IMR-90 (cell line): ENCODE data around the gene ADGRG6. TPM values are rescaled to one million over a fixed set of nuclear protein-coding genes. Genes with fewer than 3 reads are reported as not detected.
A peak's percentile ranks its signal among the peaks of the same experiment; 100 is the strongest.

Source experiments
- ATAC-seq: fragments of 200-7000 bp; cut with Tn5 transposase; 2 replicates; pipeline ENCODE4 v1.9.1; 2020; ENCODE audit warnings: low read depth, mild to moderate bottlenecking, moderate library complexity
- BruUV-seq: library from RNA; stranded (reverse); fragments of 400-500 nt; replicated peaks from 2 replicates; lab custom pipeline; 2021; lab: Mats Ljungman, UMichigan
- CTCF ChIA-PET: fragments of 300-600 bp; formaldehyde crosslinking; extraction: SDS; loops from one replicate; lab custom pipeline; 2021; ENCODE audit warnings: antibody characterized with exemption; lab: Yijun Ruan, JAX
- POLR2A ChIA-PET: fragments of 300-600 bp; sonication (Branson Sonifier 250); formaldehyde crosslinking; loops from one replicate; lab custom pipeline; 2022; ENCODE audit warnings: antibody characterized with exemption; ENCODE audit not compliant: unreplicated experiment; lab: Charles Lee
- DNase-seq: peaks from one replicate; pipeline ENCODE4 v3.0.0; 2013
- H2AFZ ChIP-seq: replicated peaks from 2 replicates; pipeline ENCODE3; 2013; ENCODE audit warnings: low read length, mild to moderate bottlenecking; ENCODE audit not compliant: poor library complexity
- H2AK5ac ChIP-seq: 2 replicates; pipeline ENCODE4 v1.6.1; 2013; ENCODE audit warnings: low read depth, low read length, inconsistent platforms
- H2AK9ac ChIP-seq: replicated peaks from 2 replicates; pipeline ENCODE3; 2013; ENCODE audit warnings: mild to moderate bottlenecking, low read depth, low read length, moderate library complexity; ENCODE audit not compliant: poor library complexity
- H2BK120ac ChIP-seq: 2 replicates; pipeline ENCODE4 v1.6.1; 2013; ENCODE audit warnings: low read depth, low read length, inconsistent platforms
- H2BK15ac ChIP-seq: 3 replicates; pipeline ENCODE4 v1.6.1; 2013; ENCODE audit warnings: low read depth, low read length, inconsistent platforms
- H2BK20ac ChIP-seq: 2 replicates; pipeline ENCODE4 v1.6.1; 2013; ENCODE audit warnings: low read depth, mild to moderate bottlenecking, inconsistent platforms, low read length, moderate library complexity
- H2BK5ac ChIP-seq: 2 replicates; pipeline ENCODE4 v1.6.1; 2013; ENCODE audit warnings: mild to moderate bottlenecking, low read depth, low read length, inconsistent platforms; ENCODE audit not compliant: poor library complexity, severe bottlenecking
- H3K14ac ChIP-seq: replicated peaks from 2 replicates; pipeline ENCODE4 v1.6.1; 2013; ENCODE audit warnings: low read depth, low read length, inconsistent platforms
- H3K18ac ChIP-seq: 2 replicates; pipeline ENCODE4 v1.6.1; 2013; ENCODE audit warnings: low read depth, low read length, control low read depth
- H3K23ac ChIP-seq: 2 replicates; pipeline ENCODE4 v1.6.1; 2013; ENCODE audit warnings: low read depth, low read length, inconsistent platforms
- H3K27ac ChIP-seq: 2 replicates; pipeline ENCODE4 v1.5.1; 2013; ENCODE audit warnings: mild to moderate bottlenecking, control low read depth, low read length; ENCODE audit not compliant: insufficient read depth
- H3K27me3 ChIP-seq: 2 replicates; pipeline ENCODE4 v1.6.1; 2013; ENCODE audit warnings: low read length; ENCODE audit not compliant: control insufficient read depth, insufficient read depth
- H3K36me3 ChIP-seq: 2 replicates; pipeline ENCODE4 v1.6.1; 2013; ENCODE audit warnings: low read length, mixed read lengths; ENCODE audit not compliant: control insufficient read depth, insufficient read depth
- H3K4ac ChIP-seq: 2 replicates; pipeline ENCODE4 v1.6.1; 2013; ENCODE audit warnings: low read depth, low read length, inconsistent platforms
- H3K4me1 ChIP-seq: 2 replicates; pipeline ENCODE4 v1.6.1; 2013; ENCODE audit warnings: low read length, mixed read lengths; ENCODE audit not compliant: control insufficient read depth, insufficient read depth
- H3K4me2 ChIP-seq: 2 replicates; pipeline ENCODE4 v1.6.1; 2013; ENCODE audit warnings: low read depth, mild to moderate bottlenecking, control low read depth, low read length, moderate library complexity
- H3K4me3 ChIP-seq: 2 replicates; pipeline ENCODE4 v1.5.1; 2013; ENCODE audit warnings: low read depth, mild to moderate bottlenecking, control low read depth, low read length, moderate library complexity; ENCODE audit not compliant: insufficient read depth
- H3K56ac ChIP-seq: 2 replicates; pipeline ENCODE4 v1.6.1; 2013; ENCODE audit warnings: low read length, inconsistent platforms; ENCODE audit not compliant: insufficient read depth; ENCODE audit errors: extremely low read depth
- H3K79me1 ChIP-seq, 2 experiments: 2 replicates each; pipeline ENCODE4 v1.6.1; 2013; ENCODE audit warnings: low read length in 2 of 2, inconsistent platforms in 1 of 2, low read depth in 1 of 2
- H3K9ac ChIP-seq: 2 replicates; pipeline ENCODE4 v1.6.1; 2013; ENCODE audit warnings: low read depth, low read length, control low read depth
- H3K9me1 ChIP-seq: 2 replicates; pipeline ENCODE4 v1.6.1; 2013; ENCODE audit warnings: low read length, inconsistent platforms; ENCODE audit not compliant: insufficient read depth
- H3K9me3 ChIP-seq: 2 replicates; pipeline ENCODE4 v1.6.1; 2013; ENCODE audit warnings: low read length; ENCODE audit not compliant: control insufficient read depth, insufficient read depth
- H4K20me1 ChIP-seq: 2 replicates; pipeline ENCODE4 v1.6.1; 2013; ENCODE audit warnings: low read length, inconsistent platforms; ENCODE audit not compliant: insufficient read depth
- H4K5ac ChIP-seq: 2 replicates; pipeline ENCODE4 v1.6.1; 2013; ENCODE audit warnings: mild to moderate bottlenecking, low read depth, low read length, control low read depth
- H4K8ac ChIP-seq, 2 experiments: 2 replicates each; pipeline ENCODE4 v1.6.1; 2013; ENCODE audit warnings: low read depth in 2 of 2, low read length in 2 of 2, control low read depth in 1 of 2, inconsistent platforms in 1 of 2
- H4K91ac ChIP-seq: 2 replicates; pipeline ENCODE4 v1.6.1; 2013; ENCODE audit warnings: low read depth, low read length, inconsistent platforms; ENCODE audit not compliant: insufficient read depth
- BHLHE40 ChIP-seq: fragments of 150-350 bp; IDR thresholded peaks from 2 replicates; pipeline ENCODE4 v1.6.1; 2016; ENCODE audit warnings: mild to moderate bottlenecking, low read depth, low read length
- CHD1 ChIP-seq: IDR thresholded peaks from 2 replicates; pipeline ENCODE4 v1.6.1; 2012; ENCODE audit warnings: low read depth, low read length, improper control_type of control experiment
- MAZ ChIP-seq: IDR thresholded peaks from 2 replicates; pipeline ENCODE4 v1.6.1; 2012; ENCODE audit warnings: low read depth, mild to moderate bottlenecking, low read length, improper control_type of control experiment, moderate library complexity, borderline replicate concordance
- NFE2L2 ChIP-seq: fragments of 150-350 bp; IDR thresholded peaks from 2 replicates; pipeline ENCODE4 v1.6.1; 2016; ENCODE audit warnings: low read depth, mild to moderate bottlenecking, low read length
- RAD21 ChIP-seq: IDR thresholded peaks from 2 replicates; pipeline ENCODE4 v1.6.1; 2012; ENCODE audit warnings: low read length, improper control_type of control experiment
- RCOR1 ChIP-seq: IDR thresholded peaks from 2 replicates; pipeline ENCODE4 v1.6.1; 2012; ENCODE audit warnings: mild to moderate bottlenecking, low read length, improper control_type of control experiment; ENCODE audit not compliant: insufficient replicate concordance
- RFX5 ChIP-seq: IDR thresholded peaks from 2 replicates; pipeline ENCODE4 v1.8.0; 2012; ENCODE audit warnings: low read depth, mild to moderate bottlenecking, low read length, moderate library complexity
- SMC3 ChIP-seq: fragments of 150-350 bp; IDR thresholded peaks from 2 replicates; pipeline ENCODE4 v1.6.1; 2016; ENCODE audit warnings: low read depth, mild to moderate bottlenecking, antibody characterized with exemption, low read length, moderate library complexity
- WGBS, 2 experiments: methylation state at CpG; one replicate each; pipeline versions ENCODE4 v1.1.5 to v1.1.7; 2013; ENCODE audit warnings: missing lambda C conversion rate in 2 of 2; ENCODE audit not compliant: insufficient read length in 1 of 2; ENCODE audit errors: extremely low coverage in 2 of 2; 5-methylcytosine and 5-hydroxymethylcytosine counted together
- dilution Hi-C: fragments of 300-500 bp; cut with HindIII; formaldehyde crosslinking; loops from one replicate; pipeline ENCODE4 v1.14.3; 2018; ENCODE audit warnings: low sequenced_read_pairs; ENCODE audit not compliant: unreplicated experiment
- in situ Hi-C: fragments of 300-500 bp; cut with MboI; formaldehyde crosslinking; loops from 3 replicates; pipeline ENCODE4 v1.14.3; 2019; ENCODE audit warnings: low sequenced_read_pairs, inconsistent platforms, mixed read lengths
- intact Hi-C: fragments of 100-400 bp; cut with micrococcal nuclease; formaldehyde crosslinking; loops from 2 replicates; pipeline ENCODE4 v1.10.0; 2022
- polyA plus RNA-seq, 3 experiments: library from polyadenylated mRNA; depleted of rRNA; stranded (reverse); fragments of >200 nt; gene quantifications; 2 replicates each; pipeline ENCODE4 v1.2.3, GENCODE V29; 2012; ENCODE audit warnings: low replicate concordance in 1 of 3
- total RNA-seq: library from RNA; depleted of rRNA; stranded (reverse); fragments of >200 nt; gene quantifications from 2 replicates; pipeline ENCODE4 v1.2.3, GENCODE V29; 2012
- TF ChIP-seq, protein P1 (sequence below): conservative IDR thresholded peaks from 2 replicates; pipeline ENCODE4 v1.5.1; 2012; ENCODE audit warnings: mild to moderate bottlenecking, low read depth, low read length, improper control_type of control experiment
- TF ChIP-seq, protein P2 (sequence below): fragments of 150-350 bp; IDR thresholded peaks from 2 replicates; pipeline ENCODE4 v1.6.1; 2016; ENCODE audit warnings: low read depth, mild to moderate bottlenecking, low read length, moderate library complexity, borderline replicate concordance
- TF ChIP-seq, protein P3 (sequence below): fragments of 150-350 bp; IDR thresholded peaks from 2 replicates; pipeline ENCODE4 v1.6.1; 2017; ENCODE audit warnings: mild to moderate bottlenecking, antibody characterized with exemption, low read length, low read depth

Gene ADGRG6
- total and polyA plus RNA-seq, 2 of the 4 experiments (the other 2 are of a cell fraction), result 10.0 to 20.3 TPM

DNA sequence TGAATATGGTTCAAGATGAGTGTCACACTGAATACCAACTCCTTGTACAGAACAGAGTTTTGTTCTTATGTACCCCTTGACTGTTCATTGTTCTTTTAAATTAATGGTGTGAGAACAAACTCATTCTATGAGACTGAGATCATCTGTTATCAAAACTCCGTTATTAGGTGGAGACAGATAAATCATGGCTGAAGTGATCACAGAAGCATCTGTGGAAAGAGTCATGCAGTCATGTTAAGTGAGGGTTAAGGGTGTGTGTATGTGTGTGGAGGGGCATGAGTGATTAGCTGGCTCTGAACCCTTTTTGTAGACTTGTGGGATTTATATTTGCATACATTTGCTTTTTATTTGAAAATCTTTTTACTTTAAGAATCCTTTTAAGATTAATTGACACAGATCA is 24.7 kb downstream of the ADGRG6 start:
- Histone ChIP-seq H3K4me3 (no peak overlapping the region), H3K79me1 (peaks cover 0 to 3% of the 10 kb centered on the region in 2 experiments; a peak in 1 of 4 replicates), H4K5ac (no peak overlapping the region), H2BK120ac (no peak overlapping the region), H2BK15ac (no peak overlapping the region), H3K4me2 (no peak overlapping the region), H3K56ac (no peak overlapping the region), H3K4me1 (peaks cover 5% of the 10 kb centered on the region), H2BK20ac (no peak overlapping the region), H3K9me1 (no peaks in the 10 kb centered on the region), H3K27ac (no peak overlapping the region), H4K20me1 (no peaks in the 10 kb centered on the region), H2AK5ac (no peak overlapping the region), H3K23ac (no peak overlapping the region), H4K91ac (no peak overlapping the region), H3K4ac (no peak overlapping the region), H3K9me3 (no peaks in the 10 kb centered on the region), H2BK5ac (no peak overlapping the region), H4K8ac (no peak overlapping the region), H3K36me3 (no peaks in the 10 kb centered on the region), H2AFZ (no peak overlapping the region), H3K27me3 (no peaks in the 10 kb centered on the region), H3K14ac (no peak overlapping the region), H3K18ac (no peak overlapping the region), H2AK9ac (no peak overlapping the region), H3K9ac (no peak overlapping the region)
- intact Hi-C loops, result no loop called here
- peak; percentile 24; the same call in 1 of the 2 replicates for ATAC-seq
- TF ChIP-seq RCOR1 (no peak), SMC3 (no peak), RAD21 (no peak), BHLHE40 (no peak), NFE2L2 (no peak), RFX5 (no peak), MAZ (no peak), CHD1 (no peak)
- TF ChIP-seq, protein P1, sequence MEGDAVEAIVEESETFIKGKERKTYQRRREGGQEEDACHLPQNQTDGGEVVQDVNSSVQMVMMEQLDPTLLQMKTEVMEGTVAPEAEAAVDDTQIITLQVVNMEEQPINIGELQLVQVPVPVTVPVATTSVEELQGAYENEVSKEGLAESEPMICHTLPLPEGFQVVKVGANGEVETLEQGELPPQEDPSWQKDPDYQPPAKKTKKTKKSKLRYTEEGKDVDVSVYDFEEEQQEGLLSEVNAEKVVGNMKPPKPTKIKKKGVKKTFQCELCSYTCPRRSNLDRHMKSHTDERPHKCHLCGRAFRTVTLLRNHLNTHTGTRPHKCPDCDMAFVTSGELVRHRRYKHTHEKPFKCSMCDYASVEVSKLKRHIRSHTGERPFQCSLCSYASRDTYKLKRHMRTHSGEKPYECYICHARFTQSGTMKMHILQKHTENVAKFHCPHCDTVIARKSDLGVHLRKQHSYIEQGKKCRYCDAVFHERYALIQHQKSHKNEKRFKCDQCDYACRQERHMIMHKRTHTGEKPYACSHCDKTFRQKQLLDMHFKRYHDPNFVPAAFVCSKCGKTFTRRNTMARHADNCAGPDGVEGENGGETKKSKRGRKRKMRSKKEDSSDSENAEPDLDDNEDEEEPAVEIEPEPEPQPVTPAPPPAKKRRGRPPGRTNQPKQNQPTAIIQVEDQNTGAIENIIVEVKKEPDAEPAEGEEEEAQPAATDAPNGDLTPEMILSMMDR, result no peak
- TF ChIP-seq, protein P2, sequence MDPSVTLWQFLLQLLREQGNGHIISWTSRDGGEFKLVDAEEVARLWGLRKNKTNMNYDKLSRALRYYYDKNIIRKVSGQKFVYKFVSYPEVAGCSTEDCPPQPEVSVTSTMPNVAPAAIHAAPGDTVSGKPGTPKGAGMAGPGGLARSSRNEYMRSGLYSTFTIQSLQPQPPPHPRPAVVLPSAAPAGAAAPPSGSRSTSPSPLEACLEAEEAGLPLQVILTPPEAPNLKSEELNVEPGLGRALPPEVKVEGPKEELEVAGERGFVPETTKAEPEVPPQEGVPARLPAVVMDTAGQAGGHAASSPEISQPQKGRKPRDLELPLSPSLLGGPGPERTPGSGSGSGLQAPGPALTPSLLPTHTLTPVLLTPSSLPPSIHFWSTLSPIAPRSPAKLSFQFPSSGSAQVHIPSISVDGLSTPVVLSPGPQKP, result no peak
- TF ChIP-seq, protein P3, sequence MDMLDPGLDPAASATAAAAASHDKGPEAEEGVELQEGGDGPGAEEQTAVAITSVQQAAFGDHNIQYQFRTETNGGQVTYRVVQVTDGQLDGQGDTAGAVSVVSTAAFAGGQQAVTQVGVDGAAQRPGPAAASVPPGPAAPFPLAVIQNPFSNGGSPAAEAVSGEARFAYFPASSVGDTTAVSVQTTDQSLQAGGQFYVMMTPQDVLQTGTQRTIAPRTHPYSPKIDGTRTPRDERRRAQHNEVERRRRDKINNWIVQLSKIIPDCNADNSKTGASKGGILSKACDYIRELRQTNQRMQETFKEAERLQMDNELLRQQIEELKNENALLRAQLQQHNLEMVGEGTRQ, result no peak
- BruUV-seq, result no TSS peak
- ChIA-PET POLR2A (no interaction called here), CTCF (no interaction called here)
- no CpG with 5 or more reads among the region's 1 CpG for WGBS, 2 experiments
- dilution Hi-C loops, result no loop called here
- peak; percentile 30 for DNase-seq
- in situ Hi-C loops, result no loop called here
